Mesodermal cell (in vitro differentiated cells): ENCODE data around the gene FNDC10.
"Not testable (repeated sequence)": the region's sequence is repeated elsewhere in the genome, so short reads cannot be mapped to it uniquely, and the experiment has no call there.

Source experiments
- H3K27ac ChIP-seq: 2 replicates; pipeline ENCODE4 v1.7.0; 2013; ENCODE audit warnings: mild to moderate bottlenecking, low read depth, low read length, moderate library complexity; ENCODE audit not compliant: severe bottlenecking
- H3K36me3 ChIP-seq: 2 replicates; pipeline ENCODE4 v1.7.1; 2013; ENCODE audit warnings: mild to moderate bottlenecking, low read length, moderate library complexity; ENCODE audit not compliant: control insufficient read depth, insufficient read depth
- H3K4me1 ChIP-seq: one replicate; pipeline ENCODE4 v1.7.1; 2013; ENCODE audit warnings: mild to moderate bottlenecking, low read length; ENCODE audit not compliant: insufficient read depth, control insufficient read depth, poor library complexity, severe bottlenecking
- H3K4me3 ChIP-seq: 2 replicates; pipeline ENCODE4 v1.7.0; 2013; ENCODE audit warnings: low read length, control low read depth, mild to moderate bottlenecking; ENCODE audit not compliant: insufficient read depth, poor library complexity, severe bottlenecking; ENCODE audit errors: extremely low read depth
- H3K9me3 ChIP-seq: 2 replicates; pipeline ENCODE4 v1.7.1; 2013; ENCODE audit warnings: mild to moderate bottlenecking, low read length, moderate library complexity; ENCODE audit not compliant: control insufficient read depth
- WGBS, 2 experiments: methylation state at CpG; one replicate each; pipeline ENCODE4 v1.1.5; 2013; ENCODE audit warnings: missing lambda C conversion rate in 2 of 2; ENCODE audit not compliant: insufficient coverage in 2 of 2; 5-methylcytosine and 5-hydroxymethylcytosine counted together

Gene FNDC10

GRCh38 chr1:1559066-1559465, 40.9 kb downstream of the FNDC10 start:
- Histone ChIP-seq H3K9me3 (no peaks in the 10 kb centered on the region), H3K27ac (no peak overlapping the region), H3K4me3 (no peak overlapping the region), H3K36me3 (peaks cover 52% of the 10 kb centered on the region), H3K4me1 (peaks cover 4% of the 10 kb centered on the region)
- 93% methylated on average over 15 to 17 of the region's 17 CpGs for WGBS, 2 experiments

GRCh38 chr1:1558591-1558990, 41.3 kb downstream of the FNDC10 start:
- WGBS, 2 experiments: 89 to 94% methylated on average over 2 to 4 of the region's 4 CpGs
- H3K36me3 ChIP-seq: peaks cover 48% of the 10 kb centered on the region

GRCh38 chr1:1557688-1558087, 42.2 kb downstream of the FNDC10 start:
- not testable (repeated sequence) for H3K27ac ChIP-seq, H3K4me3 ChIP-seq, H3K4me1 ChIP-seq, H3K9me3 ChIP-seq
- peaks cover 39% of the 10 kb centered on the region for H3K36me3 ChIP-seq
- 91 to 96% methylated on average over 6 to 7 of the region's 7 CpGs for WGBS, 2 experiments

More at GRCh38 chr1:1558591-1558990, 41.3 kb downstream of the FNDC10 start:
- Histone ChIP-seq H3K4me1 (peaks cover 4% of the 10 kb centered on the region), H3K27ac (peak overlapping the region; percentile 10), H3K4me3 (no peak overlapping the region), H3K9me3 (no peaks in the 10 kb centered on the region)

GRCh38 chr1:1556961-1557360, 43.0 kb downstream of the FNDC10 start:
- not testable (repeated sequence) for H3K27ac ChIP-seq, H3K4me3 ChIP-seq, H3K9me3 ChIP-seq, H3K4me1 ChIP-seq
- peaks cover 37% of the 10 kb centered on the region for H3K36me3 ChIP-seq
- WGBS, 2 experiments: 88 to 99% methylated on average over 8 to 11 of the region's 11 CpGs

GRCh38 chr1:1556505-1556904, 43.4 kb downstream of the FNDC10 start:
- no peaks in the 10 kb centered on the region for H3K9me3 ChIP-seq
- H3K4me3 ChIP-seq: no peak overlapping the region
- 94 to 98% methylated on average over 6 of the region's 6 CpGs for WGBS, 2 experiments
- peaks cover 35% of the 10 kb centered on the region for H3K36me3 ChIP-seq
- H3K4me1 ChIP-seq: peaks cover 9% of the 10 kb centered on the region
- no peak overlapping the region for H3K27ac ChIP-seq

- peak overlapping the region; percentile 59 for H3K27ac ChIP-seq
- no peaks in the 10 kb centered on the region for H3K9me3 ChIP-seq
- peaks cover 24% of the 10 kb centered on the region for H3K36me3 ChIP-seq
- 90 to 92% methylated on average over 27 to 30 of the region's 31 CpGs for WGBS, 2 experiments
- H3K4me3 ChIP-seq: no peak overlapping the region
- H3K4me1 ChIP-seq: peaks cover 9% of the 10 kb centered on the region
Observed at GRCh38 chr1:1554926-1555915, 44.7 kb downstream of the FNDC10 start.

- 94% methylated on average over 13 of the region's 13 CpGs for WGBS, 2 experiments
- Histone ChIP-seq H3K36me3 (peaks cover 20% of the 10 kb centered on the region), H3K4me1 (peaks cover 9% of the 10 kb centered on the region), H3K4me3 (no peak overlapping the region), H3K27ac (no peak overlapping the region), H3K9me3 (no peaks in the 10 kb centered on the region)
Observed at GRCh38 chr1:1554550-1554925, 45.4 kb downstream of the FNDC10 start.

- no peaks in the 10 kb centered on the region for H3K9me3 ChIP-seq
- H3K27ac ChIP-seq: no peak overlapping the region
- WGBS, 2 experiments: 96 to 98% methylated on average over 28 to 35 of the region's 35 CpGs
- H3K4me1 ChIP-seq: peaks cover 9% of the 10 kb centered on the region
- H3K4me3 ChIP-seq: no peak overlapping the region
- peaks cover 23% of the 10 kb centered on the region for H3K36me3 ChIP-seq
Observed at GRCh38 chr1:1553821-1554494, 46.0 kb downstream of the FNDC10 start.

GRCh38 chr1:1552263-1552639, 47.7 kb downstream of the FNDC10 start:
- no peak overlapping the region for H3K27ac ChIP-seq
- 95 to 97% methylated on average over 10 of the region's 10 CpGs for WGBS, 2 experiments
- H3K36me3 ChIP-seq: peaks cover 27% of the 10 kb centered on the region
- H3K4me3 ChIP-seq: no peak overlapping the region
- peaks cover 9% of the 10 kb centered on the region for H3K4me1 ChIP-seq
- H3K9me3 ChIP-seq: no peaks in the 10 kb centered on the region

- H3K9me3 ChIP-seq: no peaks in the 10 kb centered on the region
- peaks cover 9% of the 10 kb centered on the region for H3K4me1 ChIP-seq
- no peak overlapping the region for H3K27ac ChIP-seq
- WGBS, 2 experiments: 90 to 95% methylated on average over 24 to 33 of the region's 33 CpGs
- no peak overlapping the region for H3K4me3 ChIP-seq
- peaks cover 33% of the 10 kb centered on the region for H3K36me3 ChIP-seq
Observed at GRCh38 chr1:1551524-1552262, 48.2 kb downstream of the FNDC10 start.
